T follicular helper cell (primary cell): ENCODE measurements around the gene PSMB9.

Experiments
- DNase-seq: peaks from one replicate; pipeline ENCODE4 v3.0.0-alpha.2; 2020; ENCODE audit warnings: low read depth

The PSMB9 gene

GRCh38 chr6:32839356-32839755, 14.6 kb upstream of the PSMB9 start:
- DNase-seq, result no peak

- DNase-seq, result no peak
These were observed 13.3 kb upstream of the PSMB9 start for GRCh38 chr6:32840604-32841246.

GRCh38 chr6:32842021-32842650, 11.9 kb upstream of the PSMB9 start:
- no peak for DNase-seq

- DNase-seq, result no peak
These were observed 11.3 kb upstream of the PSMB9 start for GRCh38 chr6:32842690-32843089.

GRCh38 chr6:32843331-32843978, 10.5 kb upstream of the PSMB9 start:
- no peak for DNase-seq

GRCh38 chr6:32843979-32844838, 9.8 kb upstream of the PSMB9 start, which contains the start of gene PSMB8:
TSS of gene PSMB8 (minus strand) at chr6:32844047. CDS start at chr6:32843996, 51 bp downstream.
- peak; percentile 97 for DNase-seq

- no peak for DNase-seq
These were observed 9.1 kb upstream of the PSMB9 start for GRCh38 chr6:32844839-32845383.

- DNase-seq, result peak; percentile 20
These were observed 8.6 kb upstream of the PSMB9 start for GRCh38 chr6:32845384-32845884.

GRCh38 chr6:32847004-32847403, 7.0 kb upstream of the PSMB9 start:
- DNase-seq, result no peak

- no peak for DNase-seq
These were observed 6.2 kb upstream of the PSMB9 start for GRCh38 chr6:32847795-32848194.

GRCh38 chr6:32849126-32849525, 4.9 kb upstream of the PSMB9 start:
- DNase-seq, result no peak

- DNase-seq, result no peak
These were observed 3.0 kb upstream of the PSMB9 start for GRCh38 chr6:32851025-32851424.

- DNase-seq, result no peak
These were observed 1.8 kb upstream of the PSMB9 start for GRCh38 chr6:32852018-32852843.

GRCh38 chr6:32852844-32853540, 1.0 kb upstream of the PSMB9 start:
- peak; percentile 34 for DNase-seq

- peak; percentile 33 for DNase-seq
These were observed 585 bp downstream of the PSMB9 start for GRCh38 chr6:32854376-32855178.

GRCh38 chr6:32855467-32856174, 1.6 kb downstream of the PSMB9 start:
- no peak for DNase-seq

GRCh38 chr6:32857156-32857891, 3.3 kb downstream of the PSMB9 start:
- DNase-seq, result no peak

- DNase-seq, result no peak
These were observed 4.2 kb downstream of the PSMB9 start for GRCh38 chr6:32858194-32858593.
